ENCODE results near the gene MRPL49.

- no peak for TF ChIP-seq POLR2A (IDR thresholded peaks at IDR 0.05)
- TF ChIP-seq, protein P1, sequence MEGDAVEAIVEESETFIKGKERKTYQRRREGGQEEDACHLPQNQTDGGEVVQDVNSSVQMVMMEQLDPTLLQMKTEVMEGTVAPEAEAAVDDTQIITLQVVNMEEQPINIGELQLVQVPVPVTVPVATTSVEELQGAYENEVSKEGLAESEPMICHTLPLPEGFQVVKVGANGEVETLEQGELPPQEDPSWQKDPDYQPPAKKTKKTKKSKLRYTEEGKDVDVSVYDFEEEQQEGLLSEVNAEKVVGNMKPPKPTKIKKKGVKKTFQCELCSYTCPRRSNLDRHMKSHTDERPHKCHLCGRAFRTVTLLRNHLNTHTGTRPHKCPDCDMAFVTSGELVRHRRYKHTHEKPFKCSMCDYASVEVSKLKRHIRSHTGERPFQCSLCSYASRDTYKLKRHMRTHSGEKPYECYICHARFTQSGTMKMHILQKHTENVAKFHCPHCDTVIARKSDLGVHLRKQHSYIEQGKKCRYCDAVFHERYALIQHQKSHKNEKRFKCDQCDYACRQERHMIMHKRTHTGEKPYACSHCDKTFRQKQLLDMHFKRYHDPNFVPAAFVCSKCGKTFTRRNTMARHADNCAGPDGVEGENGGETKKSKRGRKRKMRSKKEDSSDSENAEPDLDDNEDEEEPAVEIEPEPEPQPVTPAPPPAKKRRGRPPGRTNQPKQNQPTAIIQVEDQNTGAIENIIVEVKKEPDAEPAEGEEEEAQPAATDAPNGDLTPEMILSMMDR (IDR thresholded peaks at IDR 0.05) = no peak
Observed at GRCh38 chr11:65167656-65168055, 45.5 kb downstream of the MRPL49 start.

Data from ovary (tissue), 3 donors.